HepG2 (cell line): ENCODE measurements around the gene INTS3. TPM values are rescaled to one million over a fixed set of nuclear protein-coding genes. Genes with fewer than 3 reads are reported as not detected.

Source experiments
- BRD4 ChIP-seq: sonication (generic); formaldehyde crosslinking; IDR thresholded peaks from 2 replicates; pipeline ENCODE4 v1.4.0; 2020; ENCODE audit warnings: missing genetic modification reagents
- FOXK2 ChIP-seq: fragments of 450-650 bp; IDR thresholded peaks from 2 replicates; pipeline ENCODE4 v1.6.1; 2016
- RFXANK ChIP-seq: IDR thresholded peaks from 2 replicates; pipeline ENCODE4 v1.6.1; 2016
- SP140L ChIP-seq: sonication (generic); formaldehyde crosslinking; IDR thresholded peaks from 2 replicates; pipeline ENCODE4 v1.4.0; 2020; ENCODE audit warnings: missing genetic modification reagents, borderline replicate concordance
- TP53 ChIP-seq: sonication (generic); formaldehyde crosslinking; conservative IDR thresholded peaks from 2 replicates; pipeline ENCODE4 v1.4.0; 2020; ENCODE audit warnings: missing genetic modification reagents
- ZHX2 ChIP-seq, 2 experiments: sonication (generic) in 1 of 2; formaldehyde crosslinking in 1 of 2; IDR thresholded peaks; 2 replicates each; pipeline versions ENCODE4 v1.6.1 to v1.9.0; 2014 to 2022; ENCODE audit warnings: antibody characterized with exemption in 1 of 2, borderline replicate concordance in 1 of 2, inconsistent platforms in 1 of 2, low read depth in 1 of 2, missing genetic modification reagents in 1 of 2
- ZNF354B ChIP-seq: sonication (generic); formaldehyde crosslinking; IDR thresholded peaks from 2 replicates; pipeline ENCODE4 v1.8.0; 2022; ENCODE audit warnings: mild to moderate bottlenecking, missing genetic modification reagents
- ZNF639 ChIP-seq: conservative IDR thresholded peaks from 2 replicates; pipeline ENCODE4 v1.6.1; 2018; ENCODE audit warnings: missing genetic modification reagents
- ZNF713 ChIP-seq: sonication (generic); formaldehyde crosslinking; IDR thresholded peaks from 2 replicates; pipeline ENCODE4 v1.4.0; 2020; ENCODE audit warnings: mild to moderate bottlenecking, missing genetic modification reagents
- polyA plus RNA-seq, 8 experiments: library from polyadenylated mRNA; depleted of rRNA in 3 of 8; stranded (reverse) in 7 of 8; unstranded in 1 of 8; fragments of >200 nt; fragmentation: Illumina TruSeq in 4 of 8; extraction: Trizol in 4 of 8; gene quantifications; 2 replicates each; pipeline versions ENCODE4 v1.2.1 to v1.2.3, GENCODE V29; 2011 to 2016; ENCODE audit warnings: low read depth in 4 of 8, missing spikeins in 1 of 8, mixed read lengths in 1 of 8; ENCODE audit not compliant: insufficient read depth in 1 of 8
- total RNA-seq, 5 experiments: library from RNA; depleted of rRNA; stranded (reverse); fragments of >200 nt; fragmentation: Illumina TruSeq; extraction: Trizol; gene quantifications; 2 replicates each; pipeline ENCODE4 v1.2.3, GENCODE V29; 2016; ENCODE audit warnings: low read depth in 1 of 5
- TF ChIP-seq, protein P1 (sequence below): sonication (generic); formaldehyde crosslinking; IDR thresholded peaks from 2 replicates; pipeline ENCODE4 v1.4.0; 2020; ENCODE audit warnings: missing genetic modification reagents
- TF ChIP-seq, protein P2 (sequence below): sonication (generic); formaldehyde crosslinking; IDR thresholded peaks from 2 replicates; pipeline ENCODE4 v1.5.0; 2020; ENCODE audit warnings: missing genetic modification reagents
- TF ChIP-seq, protein P3 (sequence below): IDR thresholded peaks from 2 replicates; pipeline ENCODE4 v1.6.1; 2018; ENCODE audit warnings: missing genetic modification reagents, mild to moderate bottlenecking, missing compliant biosample characterization
- TF ChIP-seq, protein P4 (sequence below): sonication (generic); formaldehyde crosslinking; IDR thresholded peaks from 2 replicates; pipeline ENCODE4 v1.4.0; 2020; ENCODE audit warnings: mild to moderate bottlenecking, missing genetic modification reagents, borderline replicate concordance

Gene INTS3
- total and polyA plus RNA-seq, 2 of the 13 experiments (the other 11 are each of a cell fraction or from before 2014, with no cell fraction given): 17.2 to 27.2 TPM

GRCh38 chr1:153768316-153769181 lies 40.7 kb downstream of the INTS3 start (continued):
- TF ChIP-seq, protein P1, sequence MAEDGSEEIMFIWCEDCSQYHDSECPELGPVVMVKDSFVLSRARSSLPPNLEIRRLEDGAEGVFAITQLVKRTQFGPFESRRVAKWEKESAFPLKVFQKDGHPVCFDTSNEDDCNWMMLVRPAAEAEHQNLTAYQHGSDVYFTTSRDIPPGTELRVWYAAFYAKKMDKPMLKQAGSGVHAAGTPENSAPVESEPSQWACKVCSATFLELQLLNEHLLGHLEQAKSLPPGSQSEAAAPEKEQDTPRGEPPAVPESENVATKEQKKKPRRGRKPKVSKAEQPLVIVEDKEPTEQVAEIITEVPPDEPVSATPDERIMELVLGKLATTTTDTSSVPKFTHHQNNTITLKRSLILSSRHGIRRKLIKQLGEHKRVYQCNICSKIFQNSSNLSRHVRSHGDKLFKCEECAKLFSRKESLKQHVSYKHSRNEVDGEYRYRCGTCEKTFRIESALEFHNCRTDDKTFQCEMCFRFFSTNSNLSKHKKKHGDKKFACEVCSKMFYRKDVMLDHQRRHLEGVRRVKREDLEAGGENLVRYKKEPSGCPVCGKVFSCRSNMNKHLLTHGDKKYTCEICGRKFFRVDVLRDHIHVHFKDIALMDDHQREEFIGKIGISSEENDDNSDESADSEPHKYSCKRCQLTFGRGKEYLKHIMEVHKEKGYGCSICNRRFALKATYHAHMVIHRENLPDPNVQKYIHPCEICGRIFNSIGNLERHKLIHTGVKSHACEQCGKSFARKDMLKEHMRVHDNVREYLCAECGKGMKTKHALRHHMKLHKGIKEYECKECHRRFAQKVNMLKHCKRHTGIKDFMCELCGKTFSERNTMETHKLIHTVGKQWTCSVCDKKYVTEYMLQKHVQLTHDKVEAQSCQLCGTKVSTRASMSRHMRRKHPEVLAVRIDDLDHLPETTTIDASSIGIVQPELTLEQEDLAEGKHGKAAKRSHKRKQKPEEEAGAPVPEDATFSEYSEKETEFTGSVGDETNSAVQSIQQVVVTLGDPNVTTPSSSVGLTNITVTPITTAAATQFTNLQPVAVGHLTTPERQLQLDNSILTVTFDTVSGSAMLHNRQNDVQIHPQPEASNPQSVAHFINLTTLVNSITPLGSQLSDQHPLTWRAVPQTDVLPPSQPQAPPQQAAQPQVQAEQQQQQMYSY (CRISPR knock-in tag): no peak
- TF ChIP-seq, protein P2, sequence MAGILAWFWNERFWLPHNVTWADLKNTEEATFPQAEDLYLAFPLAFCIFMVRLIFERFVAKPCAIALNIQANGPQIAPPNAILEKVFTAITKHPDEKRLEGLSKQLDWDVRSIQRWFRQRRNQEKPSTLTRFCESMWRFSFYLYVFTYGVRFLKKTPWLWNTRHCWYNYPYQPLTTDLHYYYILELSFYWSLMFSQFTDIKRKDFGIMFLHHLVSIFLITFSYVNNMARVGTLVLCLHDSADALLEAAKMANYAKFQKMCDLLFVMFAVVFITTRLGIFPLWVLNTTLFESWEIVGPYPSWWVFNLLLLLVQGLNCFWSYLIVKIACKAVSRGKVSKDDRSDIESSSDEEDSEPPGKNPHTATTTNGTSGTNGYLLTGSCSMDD (CRISPR knock-in tag): no peak
- TF ChIP-seq TP53 (CRISPR knock-in tag) (no peak), SP140L (CRISPR knock-in tag) (no peak), RFXANK (CRISPR knock-in tag) (no peak), FOXK2 (no peak), ZNF713 (CRISPR knock-in tag) (no peak), BRD4 (no peak), ZHX2 (IDR thresholded peaks at IDR 0.05; ENCODE audit: low read depth) (no peak), ZHX2 (CRISPR knock-in tag; IDR thresholded peaks at IDR 0.05; ENCODE audit: borderline replicate concordance) (no peak), ZNF354B (no peak), ZNF639 (no peak)
- TF ChIP-seq, protein P3, sequence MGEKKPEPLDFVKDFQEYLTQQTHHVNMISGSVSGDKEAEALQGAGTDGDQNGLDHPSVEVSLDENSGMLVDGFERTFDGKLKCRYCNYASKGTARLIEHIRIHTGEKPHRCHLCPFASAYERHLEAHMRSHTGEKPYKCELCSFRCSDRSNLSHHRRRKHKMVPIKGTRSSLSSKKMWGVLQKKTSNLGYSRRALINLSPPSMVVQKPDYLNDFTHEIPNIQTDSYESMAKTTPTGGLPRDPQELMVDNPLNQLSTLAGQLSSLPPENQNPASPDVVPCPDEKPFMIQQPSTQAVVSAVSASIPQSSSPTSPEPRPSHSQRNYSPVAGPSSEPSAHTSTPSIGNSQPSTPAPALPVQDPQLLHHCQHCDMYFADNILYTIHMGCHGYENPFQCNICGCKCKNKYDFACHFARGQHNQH (CRISPR knock-in tag): no peak
- TF ChIP-seq, protein P4, sequence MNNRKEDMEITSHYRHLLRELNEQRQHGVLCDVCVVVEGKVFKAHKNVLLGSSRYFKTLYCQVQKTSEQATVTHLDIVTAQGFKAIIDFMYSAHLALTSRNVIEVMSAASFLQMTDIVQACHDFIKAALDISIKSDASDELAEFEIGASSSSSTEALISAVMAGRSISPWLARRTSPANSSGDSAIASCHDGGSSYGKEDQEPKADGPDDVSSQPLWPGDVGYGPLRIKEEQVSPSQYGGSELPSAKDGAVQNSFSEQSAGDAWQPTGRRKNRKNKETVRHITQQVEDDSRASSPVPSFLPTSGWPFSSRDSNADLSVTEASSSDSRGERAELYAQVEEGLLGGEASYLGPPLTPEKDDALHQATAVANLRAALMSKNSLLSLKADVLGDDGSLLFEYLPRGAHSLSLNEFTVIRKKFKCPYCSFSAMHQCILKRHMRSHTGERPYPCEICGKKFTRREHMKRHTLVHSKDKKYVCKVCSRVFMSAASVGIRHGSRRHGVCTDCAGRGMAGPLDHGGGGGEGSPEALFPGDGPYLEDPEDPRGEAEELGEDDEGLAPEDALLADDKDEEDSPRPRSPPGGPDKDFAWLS (CRISPR knock-in tag): no peak
